ENCODE results near the gene CHKA. TPM values are rescaled to one million over a fixed set of nuclear protein-coding genes. Genes with fewer than 3 reads are reported as not detected.
A peak's percentile ranks its signal among the peaks of the same experiment; 100 is the strongest.

CHKA gene
- total RNA-seq, 5 donors from 2014 or later (not counting 1 experiment from before 2014, with no cell fraction given), result 4.4 to 19.4 (median 7.6) TPM

DNA sequence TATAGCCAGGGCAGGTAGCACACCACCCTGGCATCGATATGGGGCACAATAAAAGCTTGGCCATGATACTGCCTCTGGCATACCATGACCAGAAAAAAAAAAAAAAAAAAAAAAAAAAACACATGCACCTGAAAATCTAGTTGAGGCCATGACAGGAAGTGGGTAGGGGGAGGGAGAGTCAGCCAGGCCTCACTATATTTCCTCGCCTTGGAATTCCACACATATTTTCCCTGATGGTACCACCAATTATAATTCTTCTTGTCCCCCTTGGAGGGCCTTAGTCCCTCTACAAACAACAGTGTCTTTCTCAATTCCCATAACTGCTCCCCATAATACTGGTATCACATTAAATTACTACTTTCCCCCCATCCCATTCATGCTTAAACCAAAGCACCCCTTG is 12.6 kb upstream of the CHKA start:
- Mint-ChIP-seq H3K4me1 (peaks cover 4 to 6% (median 4%) of the 10 kb centered on the region in 3 donors), H3K36me3 (peaks cover 4% of the 10 kb centered on the region), H3K27me3 (peaks cover 13 to 15% of the 10 kb centered on the region in 2 donors), H3K9me3 (peaks cover 0 to 5% (median 5%) of the 10 kb centered on the region in 3 donors), H3K27ac (no peak overlapping the region), H3K4me3 (peak overlapping the region in 1 of 3 donors; percentile 16)
- H3K27ac ChIP-seq (ENCODE audit: low read length), result no peak overlapping the region
- H3K27me3 ChIP-seq (replicated peaks in 1 of 2; ENCODE audit: control insufficient read depth in 2 of 2, extremely low read depth in 1 of 2, insufficient read depth in 2 of 2, low read length in 1 of 2), result peaks cover 0 to 14% of the 10 kb centered on the region in 2 experiments
- ChIA-PET CTCF (no interaction called here), POLR2A (no interaction called here)
- H3K4me1 ChIP-seq (ENCODE audit: control insufficient read depth in 1 of 2, extremely low read depth in 1 of 2, insufficient read depth in 2 of 2, low read length in 2 of 2), result no peaks in the 10 kb centered on the region
- no peak for DNase-seq
- H3K9me3 ChIP-seq, result no peaks in the 10 kb centered on the region
- no peaks in the 10 kb centered on the region for H3K36me3 ChIP-seq (ENCODE audit: control insufficient read depth in 2 of 2, extremely low read depth in 1 of 2, insufficient read depth in 1 of 2, low read length in 1 of 2)
- ATAC-seq (replicated peaks in 1 of 4), result no peak
- no CpG with 5 or more reads among the region's 2 CpGs for WGBS (ENCODE audit: insufficient coverage)
- no peak overlapping the region for H3K4me3 ChIP-seq (ENCODE audit: control insufficient read depth in 1 of 2, extremely low read depth in 1 of 2, low read length in 1 of 2)

DNA sequence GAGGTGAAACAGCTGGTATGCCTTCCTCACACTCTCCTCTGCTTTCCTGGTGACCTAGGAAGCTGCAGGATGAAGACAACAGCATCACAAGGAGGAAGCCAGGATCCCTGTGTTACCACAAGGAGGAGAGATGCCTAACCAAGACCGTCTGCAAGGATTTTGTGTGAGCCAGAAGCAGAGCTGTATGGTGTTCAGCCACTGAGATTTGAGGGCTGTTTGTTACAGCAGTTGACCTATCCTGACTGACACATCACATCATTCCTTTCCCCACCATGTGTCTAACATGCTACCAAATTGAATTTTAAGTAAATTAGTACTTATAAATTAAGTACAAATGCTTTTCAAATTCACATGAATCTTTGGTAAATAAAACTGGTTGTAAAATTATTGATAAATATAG is 8.9 kb upstream of the CHKA start:
- Histone ChIP-seq H3K27ac (ENCODE audit: low read length) (no peak overlapping the region), H3K36me3 (ENCODE audit: control insufficient read depth in 2 of 2, extremely low read depth in 1 of 2, insufficient read depth in 1 of 2, low read length in 1 of 2) (no peaks in the 10 kb centered on the region), H3K9me3 (no peaks in the 10 kb centered on the region), H3K27me3 (replicated peaks in 1 of 2; ENCODE audit: control insufficient read depth in 2 of 2, extremely low read depth in 1 of 2, insufficient read depth in 2 of 2, low read length in 1 of 2) (peaks cover 0 to 34% of the 10 kb centered on the region in 2 experiments), H3K4me3 (ENCODE audit: control insufficient read depth in 1 of 2, extremely low read depth in 1 of 2, low read length in 1 of 2) (no peak overlapping the region), H3K4me1 (ENCODE audit: control insufficient read depth in 1 of 2, extremely low read depth in 1 of 2, insufficient read depth in 2 of 2, low read length in 2 of 2) (no peaks in the 10 kb centered on the region)
- peaks cover 14 to 17% of the 10 kb centered on the region in 2 donors for H3K27me3 Mint-ChIP-seq
- peaks cover 4 to 6% (median 4%) of the 10 kb centered on the region in 3 donors for H3K4me1 Mint-ChIP-seq
- CTCF ChIA-PET, result no interaction called here
- 100% methylated on average over 1 of the region's 1 CpG for WGBS (ENCODE audit: insufficient coverage)
- ATAC-seq (replicated peaks in 1 of 4) (no peak), DNase-seq (no peak)
- POLR2A ChIA-PET, result no interaction called here
- peaks cover 4% of the 10 kb centered on the region for H3K36me3 Mint-ChIP-seq
- peaks cover 0 to 5% (median 5%) of the 10 kb centered on the region in 3 donors for H3K9me3 Mint-ChIP-seq
- no peak overlapping the region for H3K27ac Mint-ChIP-seq
- no peak overlapping the region for H3K4me3 Mint-ChIP-seq

DNA sequence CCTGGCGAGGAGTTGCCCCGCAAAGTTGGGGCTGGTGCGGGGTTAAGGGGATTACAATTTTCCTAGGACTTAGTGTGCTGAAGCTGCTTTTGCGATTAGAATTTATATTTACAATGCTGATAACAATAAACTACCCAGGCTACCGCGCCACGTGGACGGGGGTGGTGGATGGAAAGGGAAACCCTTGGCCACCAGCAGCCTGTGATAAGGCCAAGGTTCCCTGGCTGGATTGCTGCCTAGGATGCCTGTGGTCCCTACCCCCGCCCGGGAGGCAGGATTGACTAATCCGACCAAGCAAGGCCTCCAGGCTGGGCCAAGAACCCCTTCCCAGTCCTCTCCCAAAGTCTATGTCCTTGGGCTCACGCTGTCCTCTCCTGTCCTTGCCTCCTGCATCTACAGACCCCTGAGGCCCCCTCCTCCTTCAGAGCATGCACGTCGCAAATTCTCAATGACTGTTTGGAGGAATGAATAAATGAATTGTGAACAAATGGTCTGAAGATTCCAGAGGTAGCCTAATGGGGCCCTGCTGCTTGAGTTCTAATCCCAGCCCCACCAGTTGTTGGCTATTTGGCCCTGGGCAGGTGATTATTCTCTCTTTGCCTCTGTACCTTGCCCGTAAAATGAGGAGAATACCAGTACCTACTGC is 7.6 kb upstream of the CHKA start:
- H3K4me1 ChIP-seq (ENCODE audit: control insufficient read depth in 1 of 2, extremely low read depth in 1 of 2, insufficient read depth in 2 of 2, low read length in 2 of 2), result no peaks in the 10 kb centered on the region
- peaks cover 0 to 5% (median 5%) of the 10 kb centered on the region in 3 donors for H3K9me3 Mint-ChIP-seq
- no peak overlapping the region for H3K4me3 Mint-ChIP-seq
- ATAC-seq (replicated peaks in 1 of 4) (no peak), DNase-seq (no peak)
- no CpG with 5 or more reads among the region's 15 CpGs for WGBS (ENCODE audit: insufficient coverage)
- H3K27me3 ChIP-seq (replicated peaks in 1 of 2; ENCODE audit: control insufficient read depth in 2 of 2, extremely low read depth in 1 of 2, insufficient read depth in 2 of 2, low read length in 1 of 2), result peaks cover 0 to 34% of the 10 kb centered on the region in 2 experiments
- no peak overlapping the region for H3K27ac Mint-ChIP-seq
- H3K27ac ChIP-seq (ENCODE audit: low read length), result no peak overlapping the region
- peaks cover 14 to 17% of the 10 kb centered on the region in 2 donors for H3K27me3 Mint-ChIP-seq
- ChIA-PET POLR2A (no interaction called here), CTCF (no interaction called here)
- H3K36me3 Mint-ChIP-seq, result peaks cover 4% of the 10 kb centered on the region
- no peaks in the 10 kb centered on the region for H3K9me3 ChIP-seq
- peaks cover 2 to 4% (median 2%) of the 10 kb centered on the region in 3 donors for H3K4me1 Mint-ChIP-seq
- H3K36me3 ChIP-seq (ENCODE audit: control insufficient read depth in 2 of 2, extremely low read depth in 1 of 2, insufficient read depth in 1 of 2, low read length in 1 of 2), result no peaks in the 10 kb centered on the region
- H3K4me3 ChIP-seq (ENCODE audit: control insufficient read depth in 1 of 2, extremely low read depth in 1 of 2, low read length in 1 of 2), result no peak overlapping the region

GRCh38 chr11:68127714-68128681 is 6.8 kb upstream of the CHKA start:
- Histone ChIP-seq H3K4me1 (ENCODE audit: control insufficient read depth in 1 of 2, extremely low read depth in 1 of 2, insufficient read depth in 2 of 2, low read length in 2 of 2) (no peaks in the 10 kb centered on the region), H3K4me3 (ENCODE audit: control insufficient read depth in 1 of 2, extremely low read depth in 1 of 2, low read length in 1 of 2) (no peak overlapping the region), H3K9me3 (no peaks in the 10 kb centered on the region), H3K27ac (ENCODE audit: low read length) (no peak overlapping the region), H3K36me3 (ENCODE audit: control insufficient read depth in 2 of 2, extremely low read depth in 1 of 2, insufficient read depth in 1 of 2, low read length in 1 of 2) (no peaks in the 10 kb centered on the region), H3K27me3 (replicated peaks in 1 of 2; ENCODE audit: control insufficient read depth in 2 of 2, extremely low read depth in 1 of 2, insufficient read depth in 2 of 2, low read length in 1 of 2) (peaks cover 0 to 34% of the 10 kb centered on the region in 2 experiments)
- peaks cover 14 to 17% of the 10 kb centered on the region in 2 donors for H3K27me3 Mint-ChIP-seq
- WGBS (ENCODE audit: insufficient coverage), result 20% methylated on average over 34 of the region's 48 CpGs
- no peak overlapping the region for H3K27ac Mint-ChIP-seq
- ChIA-PET POLR2A (no interaction called here), CTCF (interaction anchor here in 1 of 2 donors (1.4 kb wide), 1 partner anchor 10 kb away, joined by 6 read pairs; no protein-coding TSS in a partner anchor)
- peaks cover 4% of the 10 kb centered on the region for H3K36me3 Mint-ChIP-seq
- DNase-seq (no peak), ATAC-seq (replicated peaks in 1 of 4) (peak in 1 of 4 experiments; percentile 38)
- peaks cover 0 to 5% (median 5%) of the 10 kb centered on the region in 3 donors for H3K9me3 Mint-ChIP-seq
- no peak overlapping the region for H3K4me3 Mint-ChIP-seq
- peaks cover 0 to 4% (median 2%) of the 10 kb centered on the region in 3 donors for H3K4me1 Mint-ChIP-seq

DNA sequence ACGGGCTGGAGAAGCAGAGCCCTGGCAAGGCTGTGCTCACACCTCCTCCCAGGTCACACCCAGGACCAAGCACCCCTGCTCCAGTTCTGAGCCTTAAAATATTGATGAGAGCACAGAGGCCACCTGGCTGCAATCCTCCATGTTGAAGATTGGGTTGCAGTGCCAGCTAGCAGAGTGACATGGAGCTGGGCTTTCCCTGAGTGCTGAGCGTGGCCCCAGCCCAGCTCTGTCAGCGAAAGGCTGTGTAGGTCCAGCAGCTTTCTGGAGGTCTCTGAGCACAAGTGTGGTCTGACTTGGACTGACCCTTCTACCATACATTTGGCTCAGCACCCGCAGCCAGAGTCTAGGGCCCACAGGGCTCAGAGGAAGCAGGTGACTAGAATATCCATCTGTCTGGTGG is 4.0 kb upstream of the CHKA start:
- no peak for DNase-seq
- H3K4me1 Mint-ChIP-seq, result peaks cover 3 to 9% (median 6%) of the 10 kb centered on the region in 3 donors
- POLR2A ChIA-PET, result no interaction called here

DNA sequence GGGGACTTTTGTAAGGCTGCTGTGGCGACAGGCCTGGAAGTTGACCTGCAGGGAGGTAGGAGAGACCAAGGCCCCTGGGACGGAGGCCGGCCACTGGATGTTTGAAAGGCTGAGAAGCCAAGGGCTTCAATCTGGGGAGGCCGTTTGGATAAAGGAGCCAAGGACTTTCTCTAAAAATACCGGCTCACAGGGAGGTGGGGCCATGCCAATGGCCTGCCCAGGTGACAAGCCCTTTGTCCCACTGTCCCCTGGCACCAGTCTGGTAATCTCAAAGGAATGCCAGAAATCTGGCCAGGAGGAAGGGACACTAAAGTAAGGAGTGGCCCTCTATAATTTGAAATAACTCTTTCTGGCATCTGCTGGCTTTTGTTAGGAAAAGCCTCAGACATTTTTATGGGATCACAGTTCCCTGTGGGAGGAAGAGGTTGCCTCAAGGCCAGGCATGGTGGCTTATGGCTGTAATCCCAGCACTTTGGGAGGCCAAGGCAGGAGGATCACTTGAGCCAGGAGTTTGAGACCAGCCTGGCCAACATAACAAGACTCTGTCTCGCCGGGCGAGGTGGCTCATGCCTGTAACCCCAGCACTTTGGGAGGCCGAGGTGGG is 1.9 kb upstream of the CHKA start:
- ChIA-PET CTCF (no interaction called here), POLR2A (no interaction called here)
- Histone ChIP-seq H3K27ac (ENCODE audit: low read length) (no peak overlapping the region), H3K27me3 (replicated peaks in 1 of 2; ENCODE audit: control insufficient read depth in 2 of 2, extremely low read depth in 1 of 2, insufficient read depth in 2 of 2, low read length in 1 of 2) (peaks cover 0 to 16% of the 10 kb centered on the region in 2 experiments), H3K36me3 (ENCODE audit: control insufficient read depth in 2 of 2, extremely low read depth in 1 of 2, insufficient read depth in 1 of 2, low read length in 1 of 2) (no peaks in the 10 kb centered on the region), H3K4me3 (ENCODE audit: control insufficient read depth in 1 of 2, extremely low read depth in 1 of 2, low read length in 1 of 2) (no peak overlapping the region), H3K4me1 (ENCODE audit: control insufficient read depth in 1 of 2, extremely low read depth in 1 of 2, insufficient read depth in 2 of 2, low read length in 2 of 2) (peaks cover 4 to 19% of the 10 kb centered on the region in 2 experiments), H3K9me3 (no peaks in the 10 kb centered on the region)
- DNase-seq, result no peak
- peaks cover 0 to 2% of the 10 kb centered on the region in 2 donors for H3K27me3 Mint-ChIP-seq
- ATAC-seq (replicated peaks in 1 of 4), result no peak
- no peaks in the 10 kb centered on the region for H3K9me3 Mint-ChIP-seq
- H3K36me3 Mint-ChIP-seq, result no peaks in the 10 kb centered on the region
- WGBS (ENCODE audit: insufficient coverage), result 98% methylated on average over 8 of the region's 9 CpGs
- H3K4me3 Mint-ChIP-seq, result peak overlapping the region; percentile 40 to 49 (median 45)
- no peak overlapping the region for H3K27ac Mint-ChIP-seq
- peaks cover 9 to 11% (median 10%) of the 10 kb centered on the region in 3 donors for H3K4me1 Mint-ChIP-seq

More for the DNA sequence above, 4.0 kb upstream of the CHKA start:
- H3K27me3 ChIP-seq (replicated peaks in 1 of 2; ENCODE audit: control insufficient read depth in 2 of 2, extremely low read depth in 1 of 2, insufficient read depth in 2 of 2, low read length in 1 of 2), result peaks cover 0 to 33% of the 10 kb centered on the region in 2 experiments
- no peaks in the 10 kb centered on the region for H3K9me3 ChIP-seq
- no peak for ATAC-seq (replicated peaks in 1 of 4)
- 93% methylated on average over 2 of the region's 4 CpGs for WGBS (ENCODE audit: insufficient coverage)
- no peak overlapping the region for H3K27ac Mint-ChIP-seq
- H3K36me3 Mint-ChIP-seq, result peaks cover 4% of the 10 kb centered on the region
- H3K9me3 Mint-ChIP-seq, result no peaks in the 10 kb centered on the region
- H3K27ac ChIP-seq (ENCODE audit: low read length), result no peak overlapping the region
- H3K4me3 ChIP-seq (ENCODE audit: control insufficient read depth in 1 of 2, extremely low read depth in 1 of 2, low read length in 1 of 2), result no peak overlapping the region
- no peak overlapping the region for H3K4me3 Mint-ChIP-seq
- peaks cover 14 to 17% of the 10 kb centered on the region in 2 donors for H3K27me3 Mint-ChIP-seq
- no peaks in the 10 kb centered on the region for H3K36me3 ChIP-seq (ENCODE audit: control insufficient read depth in 2 of 2, extremely low read depth in 1 of 2, insufficient read depth in 1 of 2, low read length in 1 of 2)
- CTCF ChIA-PET, result no interaction called here
- peaks cover under 1 to 12% of the 10 kb centered on the region in 2 experiments for H3K4me1 ChIP-seq (ENCODE audit: control insufficient read depth in 1 of 2, extremely low read depth in 1 of 2, insufficient read depth in 2 of 2, low read length in 2 of 2)
